ENCODE data around the gene LBR.
"Not testable (repeated sequence)": the region's sequence is repeated elsewhere in the genome, so short reads cannot be mapped to it uniquely, and the experiment has no call there.

The LBR gene

GRCh38 chr1:225418598-225418997 lies 9.2 kb downstream of the LBR start:
- DNase-seq, result no peak

- DNase-seq, result peak; percentile 9
These were observed 9.8 kb downstream of the LBR start for GRCh38 chr1:225418059-225418458.

GRCh38 chr1:225415967-225416745 lies 11.7 kb downstream of the LBR start:
- DNase-seq, result no peak

DNA sequence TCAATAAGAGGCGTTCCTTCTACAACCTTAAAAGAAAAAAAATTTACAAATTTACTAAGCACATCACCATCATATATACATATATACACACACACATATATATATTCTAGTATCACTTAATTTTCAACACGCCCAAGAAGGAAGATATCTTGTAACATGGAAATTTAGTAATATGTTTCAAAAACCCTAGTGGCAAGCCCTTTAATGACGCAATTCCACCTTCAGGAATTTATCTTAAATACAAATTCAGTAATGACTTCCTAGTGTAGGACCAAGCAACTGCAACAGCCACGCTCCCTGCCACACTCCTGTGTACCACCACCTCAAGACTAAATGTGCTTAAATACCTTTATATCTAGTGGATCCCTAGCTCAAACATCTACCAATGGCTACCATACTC lies 12.5 kb downstream of the LBR start:
- no peak for DNase-seq

- DNase-seq, result no peak
These were observed 14.0 kb downstream of the LBR start for GRCh38 chr1:225413708-225414375.

DNA sequence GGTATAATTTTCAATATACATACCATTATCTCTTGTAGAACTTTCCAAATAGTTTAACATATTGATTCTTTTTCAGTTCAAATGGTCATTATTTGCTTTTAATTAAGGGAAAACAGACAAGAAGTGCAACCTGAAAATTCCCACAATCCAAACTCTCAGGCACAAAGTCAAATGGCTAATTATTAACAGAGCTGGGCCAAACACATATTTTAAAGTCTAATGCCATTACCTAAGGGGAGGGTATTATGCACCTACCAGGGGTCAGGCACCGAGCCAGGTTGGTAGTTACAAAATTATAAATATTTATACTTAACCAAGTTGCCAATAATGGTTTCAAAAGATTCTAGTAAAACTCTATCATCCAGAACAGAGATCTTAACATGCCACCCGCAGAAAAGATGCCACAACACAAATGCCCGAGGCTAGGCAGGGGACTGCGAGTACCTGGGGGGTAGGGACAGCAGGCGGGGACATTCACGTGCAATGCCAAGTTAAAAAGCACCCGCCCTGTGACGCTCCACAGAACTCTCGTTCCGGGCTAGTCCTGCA lies 15.0 kb downstream of the LBR start:
- no peak for DNase-seq

DNA sequence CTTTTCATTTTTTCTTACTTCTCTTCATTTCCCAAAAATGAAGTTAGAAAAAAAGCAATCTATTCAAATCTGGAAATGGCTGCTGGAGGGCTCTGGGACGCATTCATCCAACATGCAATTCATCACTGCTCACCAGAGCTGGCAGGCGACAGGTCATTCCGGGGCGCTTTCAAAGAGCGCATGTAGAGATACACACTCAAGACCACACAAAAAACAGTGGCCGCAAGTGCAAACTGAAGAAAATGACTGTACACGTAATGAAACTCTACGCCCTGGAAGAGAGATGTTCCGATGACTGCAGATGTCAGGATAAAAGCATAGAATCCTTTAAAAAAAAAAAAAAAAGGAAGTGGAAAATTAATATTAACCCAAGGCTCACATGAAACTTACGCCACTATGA lies 15.5 kb downstream of the LBR start:
- no peak for DNase-seq

DNA sequence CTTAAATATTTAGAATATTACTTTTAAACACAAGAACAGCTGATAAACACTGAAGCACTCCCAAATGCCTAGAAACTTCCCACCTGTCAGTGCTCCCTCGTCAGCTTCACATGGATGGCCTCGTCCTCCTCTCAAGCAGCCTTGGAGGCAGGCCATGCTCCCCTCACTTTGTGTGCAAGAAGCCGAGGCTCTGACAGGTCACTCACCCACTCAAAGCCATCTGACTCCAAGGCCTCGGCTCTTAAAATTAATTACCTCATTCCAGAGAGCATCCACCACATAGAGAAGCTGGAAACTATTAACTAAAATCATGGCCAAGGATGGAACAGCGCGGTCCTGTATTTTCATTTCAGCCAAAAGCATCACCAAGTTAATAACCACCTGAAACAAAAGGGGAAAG lies 17.8 kb downstream of the LBR start:
- DNase-seq, result no peak

DNA sequence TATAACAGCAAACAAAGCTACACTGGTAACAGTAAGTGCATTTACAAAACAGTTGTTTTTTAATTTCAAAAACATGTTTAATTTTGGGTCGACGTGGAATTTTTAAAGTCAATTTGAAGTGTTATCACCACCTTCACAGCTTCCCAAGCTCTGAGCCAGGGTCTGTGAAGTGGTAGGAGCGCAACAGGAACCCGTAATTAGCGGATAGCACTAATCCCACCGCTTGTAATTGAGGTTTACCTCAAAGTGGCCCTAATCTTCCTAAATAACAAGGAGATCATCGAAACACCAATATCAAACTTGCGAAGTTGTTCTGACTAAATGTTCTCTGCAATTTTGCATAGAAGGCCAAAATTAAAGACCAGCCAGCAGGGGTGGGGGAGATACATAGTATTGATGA lies 18.8 kb downstream of the LBR start:
- DNase-seq, result no peak

- no peak for DNase-seq
These were observed 19.6 kb downstream of the LBR start for GRCh38 chr1:225408249-225408648.

- no peak for DNase-seq
These were observed 20.1 kb downstream of the LBR start for GRCh38 chr1:225407755-225408154.

DNA sequence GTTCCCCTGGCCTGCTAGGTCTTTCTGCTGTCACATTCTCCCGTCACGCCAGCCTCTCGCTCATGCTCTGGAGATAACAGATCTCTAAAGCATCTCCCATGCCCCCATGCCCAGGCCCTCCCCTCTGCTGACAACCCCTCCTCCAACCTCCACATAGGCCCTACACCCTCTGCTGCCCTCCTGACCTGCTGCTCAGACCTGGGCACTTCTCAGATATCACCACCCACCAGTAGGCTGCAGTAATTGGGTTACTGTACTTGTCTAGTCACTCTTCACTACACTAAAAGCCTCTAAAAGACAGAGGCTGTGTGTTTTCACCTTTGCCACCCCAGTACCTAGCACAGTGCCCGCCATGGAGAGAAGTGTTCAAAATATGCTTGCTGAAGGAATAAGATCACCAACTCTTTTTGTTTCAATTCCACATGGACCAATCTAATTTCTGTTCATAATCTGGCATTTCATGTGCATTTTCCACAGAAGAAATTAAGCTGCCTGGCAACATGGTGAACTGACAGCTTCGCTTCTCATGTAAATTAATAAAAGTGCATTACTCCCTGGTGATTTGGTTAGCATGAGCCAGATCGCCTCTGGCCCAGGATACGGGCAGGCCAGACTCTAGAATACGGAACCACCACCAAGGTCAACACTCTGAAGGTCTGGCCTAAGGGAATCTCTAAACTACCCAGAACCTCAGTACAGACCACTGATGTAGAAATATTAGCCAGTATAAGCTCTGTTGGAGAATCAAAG lies 20.7 kb downstream of the LBR start:
- no peak for DNase-seq

DNA sequence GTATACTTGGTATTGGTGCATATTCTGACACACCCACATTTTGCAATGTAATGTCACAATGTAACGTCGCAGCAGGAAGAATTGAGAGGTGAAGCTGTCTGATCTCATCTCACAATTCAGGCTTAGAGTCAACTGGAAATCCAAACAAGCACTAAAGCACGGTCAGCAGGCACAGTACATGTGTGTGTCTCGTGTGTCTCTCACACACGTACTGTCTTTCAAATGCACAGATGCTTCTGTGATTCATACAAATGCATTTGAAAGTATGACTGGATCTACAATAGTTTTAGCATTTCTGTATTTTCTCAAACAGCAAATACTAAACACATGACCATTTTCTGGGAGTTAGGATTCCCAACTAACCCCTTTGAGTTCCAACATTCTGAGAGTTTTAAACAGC lies 26.9 kb downstream of the LBR start:
- DNase-seq, result no peak

GRCh38 chr1:225396357-225396756 lies 31.5 kb downstream of the LBR start:
- DNase-seq, result no peak

GRCh38 chr1:225389843-225390242 lies 38.0 kb downstream of the LBR start:
- no peak for DNase-seq

DNA sequence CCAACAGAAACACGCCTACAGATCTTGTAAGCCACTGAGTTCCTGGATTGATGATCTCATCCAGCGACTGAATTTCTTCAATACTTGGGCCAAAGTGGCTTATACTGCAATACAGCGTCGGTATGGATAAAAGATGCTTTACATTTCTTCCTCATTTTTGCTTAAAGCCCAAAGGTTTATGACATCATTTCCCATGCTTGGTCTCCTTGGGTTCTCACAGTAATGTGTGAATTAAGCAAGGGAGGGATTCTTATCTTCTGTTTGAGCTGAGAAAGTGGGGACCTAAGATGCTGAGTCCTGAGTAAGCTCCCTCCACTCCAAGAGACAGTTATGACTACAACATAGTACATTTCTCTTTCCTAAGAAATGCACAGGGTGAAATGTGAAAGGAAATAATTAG lies 39.5 kb downstream of the LBR start:
- no peak for DNase-seq

GRCh38 chr1:225386860-225387259 lies 41.0 kb downstream of the LBR start:
- DNase-seq, result not testable (repeated sequence)

- DNase-seq, result no peak
These were observed 47.1 kb downstream of the LBR start for GRCh38 chr1:225380691-225381090.

DNA sequence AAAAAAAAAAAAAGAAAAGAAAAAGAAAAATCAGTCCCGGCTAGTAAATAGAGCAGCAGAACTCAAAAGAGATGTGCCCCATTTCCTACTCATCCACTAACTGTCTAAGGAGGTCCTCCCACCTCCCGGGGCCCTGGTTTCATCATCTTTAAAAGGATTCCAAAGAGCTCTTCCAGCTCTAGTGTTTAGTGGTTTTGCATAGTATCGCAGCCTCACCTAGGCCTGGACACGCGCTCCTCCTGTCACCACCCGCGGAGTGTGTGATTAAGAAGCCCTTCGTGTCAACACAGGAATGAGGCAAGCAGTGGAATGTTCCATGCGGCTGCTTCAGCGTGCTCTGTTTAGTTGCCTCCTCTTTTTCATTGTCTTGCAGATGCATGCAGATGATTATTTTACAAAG lies 49.0 kb downstream of the LBR start:
- DNase-seq, result no peak

GRCh38 chr1:225374996-225375395 lies 52.8 kb downstream of the LBR start:
- DNase-seq, result no peak

- no peak for DNase-seq
These were observed 54.7 kb downstream of the LBR start for GRCh38 chr1:225373155-225373554.

GRCh38 chr1:225371366-225372010 lies 56.4 kb downstream of the LBR start:
- DNase-seq, result no peak

DNA sequence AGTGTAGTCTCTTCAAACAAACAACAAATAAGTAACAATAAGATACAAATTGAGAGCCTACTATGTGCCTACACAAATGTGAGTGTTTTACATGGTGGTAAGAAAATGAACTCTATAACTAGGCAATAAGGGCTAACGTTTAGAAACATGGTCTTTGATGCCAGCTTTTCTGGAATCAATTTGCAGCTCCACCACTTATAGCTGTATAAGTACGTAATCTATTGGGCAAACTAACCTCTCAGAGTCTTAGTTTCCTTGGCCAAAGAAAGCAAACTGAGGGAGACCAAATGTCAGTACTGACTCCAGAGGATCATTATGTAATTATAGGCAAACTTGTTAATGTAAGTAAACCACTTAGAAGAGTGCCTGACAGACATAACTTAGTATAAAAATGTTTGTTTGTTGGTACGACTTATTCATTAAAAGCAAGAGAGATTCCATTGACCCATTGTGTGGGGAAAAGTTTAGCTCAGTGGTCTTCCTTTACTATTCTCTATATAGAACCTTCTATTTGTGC lies 59.7 kb downstream of the LBR start:
- no peak for DNase-seq

All from NCI-H1092 (cell line).